H1 (cell line): ENCODE data around the gene MOV10L1. TPM values are rescaled to one million over a fixed set of nuclear protein-coding genes. Genes with fewer than 3 reads are reported as not detected.

ENCODE experiments used
- CTCF ChIA-PET: fragments of 300-600 bp; sonication (Branson Sonifier 250); formaldehyde crosslinking; loops from one replicate; lab custom pipeline; 2021; ENCODE audit not compliant: partially characterized antibody; lab: Charles Lee
- POLR2A ChIA-PET: fragments of 300-600 bp; sonication (Branson Sonifier 250); formaldehyde crosslinking; loops from one replicate; lab custom pipeline; 2021; ENCODE audit warnings: inconsistent platforms; ENCODE audit not compliant: partially characterized antibody; lab: Charles Lee
- DNase-seq, 2 experiments: peaks; one replicate each; pipeline versions ENCODE4 v3.0.0 to v3.0.0-alpha.2; 2010 to 2022; ENCODE audit warnings: low spot score in 2 of 2, low read depth in 1 of 2, mixed read lengths in 1 of 2
- FAIRE-seq: peaks from 2 replicates; lab custom pipeline; 2011; peaks lifted over from hg19 to GRCh38; lab: Jason Lieb, UNC
- H2AFZ ChIP-seq: 2 replicates; pipeline ENCODE4 v1.8.1; 2012; ENCODE audit warnings: low read length, inconsistent platforms
- H2AK5ac ChIP-seq: 2 replicates; pipeline ENCODE4 v1.6.1; 2013; ENCODE audit warnings: low read depth, low read length
- H2BK120ac ChIP-seq: replicated peaks from 2 replicates; pipeline ENCODE3; 2013; ENCODE audit warnings: low read depth, low read length, inconsistent platforms
- H2BK12ac ChIP-seq: 2 replicates; pipeline ENCODE4 v1.6.1; 2013; ENCODE audit warnings: low read depth, low read length
- H2BK15ac ChIP-seq: 2 replicates; pipeline ENCODE4 v1.6.1; 2013; ENCODE audit warnings: low read length
- H2BK20ac ChIP-seq: 2 replicates; pipeline ENCODE4 v1.6.1; 2013; ENCODE audit warnings: low read length
- H2BK5ac ChIP-seq: 2 replicates; pipeline ENCODE4 v1.6.1; 2013; ENCODE audit warnings: low read depth, low read length
- H3K14ac ChIP-seq: 2 replicates; pipeline ENCODE4 v1.6.1; 2013; ENCODE audit warnings: inconsistent platforms; ENCODE audit not compliant: insufficient read length
- H3K18ac ChIP-seq: 2 replicates; pipeline ENCODE4 v1.6.1; 2013; ENCODE audit warnings: low read length; ENCODE audit errors: extremely low read depth
- H3K23ac ChIP-seq: 2 replicates; pipeline ENCODE4 v1.6.1; 2013; ENCODE audit warnings: inconsistent platforms; ENCODE audit not compliant: insufficient read length
- H3K23me2 ChIP-seq: 2 replicates; pipeline ENCODE4 v1.6.1; 2013; ENCODE audit warnings: low read depth, low read length
- H3K27ac ChIP-seq: 2 replicates; pipeline ENCODE4 v1.6.1; 2011; ENCODE audit warnings: low read depth, low read length, inconsistent platforms
- H3K27me3 ChIP-seq, 4 experiments: replicated peaks in 1 of 4; 1 replicate in 1 of 4; 2 replicates in 3 of 4; pipeline versions ENCODE4 v1.6.1 to v1.8.1; 2011 to 2013; ENCODE audit warnings: low read length in 3 of 4, mild to moderate bottlenecking in 3 of 4, inconsistent platforms in 2 of 4, mixed read lengths in 2 of 4, moderate library complexity in 1 of 4; ENCODE audit not compliant: control insufficient read depth in 3 of 4, insufficient read depth in 3 of 4; ENCODE audit errors: extremely low read depth in 1 of 4
- H3K36me3 ChIP-seq, 4 experiments: 2 replicates each; pipeline versions ENCODE4 v1.6.1 to v1.8.1; 2011 to 2013; ENCODE audit warnings: mild to moderate bottlenecking in 4 of 4, low read length in 3 of 4, moderate library complexity in 2 of 4, control low read depth in 1 of 4, inconsistent platforms in 1 of 4; ENCODE audit not compliant: insufficient read depth in 4 of 4, control insufficient read depth in 2 of 4
- H3K4ac ChIP-seq: replicated peaks from 2 replicates; pipeline ENCODE3; 2013; ENCODE audit warnings: low read length, low read depth, mixed read lengths, inconsistent platforms; ENCODE audit not compliant: insufficient read length
- H3K4me1 ChIP-seq, 4 experiments: replicated peaks in 1 of 4; 1 replicate in 1 of 4; 2 replicates in 3 of 4; pipeline versions ENCODE4 v1.6.1 to v1.8.1; 2011 to 2013; ENCODE audit warnings: low read length in 3 of 4, inconsistent platforms in 2 of 4, mixed read lengths in 1 of 4; ENCODE audit not compliant: insufficient read depth in 4 of 4, control insufficient read depth in 3 of 4
- H3K4me2 ChIP-seq, 2 experiments: 2 replicates each; pipeline versions ENCODE4 v1.6.1 to v1.8.1; 2011 to 2013; ENCODE audit warnings: low read depth in 2 of 2, low read length in 2 of 2, control low read depth in 1 of 2, inconsistent platforms in 1 of 2, mild to moderate bottlenecking in 1 of 2; ENCODE audit not compliant: insufficient read depth in 1 of 2
- H3K4me3 ChIP-seq, 4 experiments: fragments of 200-600, 300-600 bp in 1 of 4; sonication (generic), shearing (Covaris generic), sonication (Bioruptor Twin) in 1 of 4; 2 replicates each; pipeline versions ENCODE4 v1.5.1 to v1.8.1; 2011 to 2016; ENCODE audit warnings: low read length in 4 of 4, low read depth in 3 of 4, control low read depth in 2 of 4, inconsistent platforms in 2 of 4, mild to moderate bottlenecking in 2 of 4, mixed read lengths in 1 of 4, moderate library complexity in 1 of 4; ENCODE audit not compliant: insufficient read depth in 2 of 4; ENCODE audit errors: extremely low read depth in 1 of 4
- H3K56ac ChIP-seq: replicated peaks from 2 replicates; pipeline ENCODE3; 2013; ENCODE audit warnings: low read depth, mild to moderate bottlenecking, mixed read lengths, low read length, inconsistent platforms; ENCODE audit not compliant: insufficient read length
- H3K79me1 ChIP-seq: 2 replicates; pipeline ENCODE4 v1.6.1; 2013; ENCODE audit warnings: low read depth, low read length, control low read depth
- H3K79me2 ChIP-seq, 2 experiments: 2 replicates each; pipeline versions ENCODE4 v1.6.1 to v1.8.1; 2012 to 2013; ENCODE audit warnings: low read length in 2 of 2, mild to moderate bottlenecking in 2 of 2, inconsistent platforms in 1 of 2; ENCODE audit not compliant: insufficient read depth in 2 of 2, control insufficient read depth in 1 of 2
- H3K9ac ChIP-seq, 4 experiments: replicated peaks in 1 of 4; 1 replicate in 1 of 4; 2 replicates in 3 of 4; pipeline versions ENCODE4 v1.6.1 to v1.8.1; 2011 to 2013; ENCODE audit warnings: low read depth in 3 of 4, low read length in 3 of 4, control low read depth in 2 of 4, mild to moderate bottlenecking in 2 of 4, moderate library complexity in 2 of 4, inconsistent platforms in 1 of 4; ENCODE audit errors: extremely low read depth in 1 of 4
- H3K9me3 ChIP-seq, 2 experiments: 2 replicates each; pipeline versions ENCODE4 v1.6.1 to v1.8.1; 2012 to 2013; ENCODE audit warnings: mild to moderate bottlenecking in 2 of 2, moderate library complexity in 2 of 2, control low read depth in 1 of 2, inconsistent platforms in 1 of 2, low read depth in 1 of 2, low read length in 1 of 2, mixed read lengths in 1 of 2; ENCODE audit not compliant: insufficient read depth in 2 of 2
- H4K20me1 ChIP-seq, 2 experiments: replicated peaks in 1 of 2; 2 replicates each; pipeline versions ENCODE3 to v1.8.1; 2011 to 2013; ENCODE audit warnings: inconsistent platforms in 2 of 2, low read length in 2 of 2, mild to moderate bottlenecking in 1 of 2; ENCODE audit not compliant: insufficient read depth in 2 of 2, control insufficient read depth in 1 of 2
- H4K5ac ChIP-seq: 2 replicates; pipeline ENCODE4 v1.6.1; 2013; ENCODE audit warnings: low read length, low read depth, mixed read lengths, inconsistent platforms; ENCODE audit not compliant: insufficient read length
- H4K8ac ChIP-seq: 2 replicates; pipeline ENCODE4 v1.8.0; 2013; ENCODE audit warnings: mild to moderate bottlenecking, moderate library complexity, low read length, inconsistent platforms; ENCODE audit not compliant: insufficient read depth; ENCODE audit errors: extremely low read depth
- H4K91ac ChIP-seq: replicated peaks from 2 replicates; pipeline ENCODE3; 2013; ENCODE audit warnings: low read length, mixed read lengths, inconsistent platforms; ENCODE audit not compliant: insufficient read length
- BRCA1 ChIP-seq: IDR thresholded peaks from 2 replicates; pipeline ENCODE4 v1.6.1; 2012; ENCODE audit warnings: low read depth, low read length, improper control_type of control experiment
- CBX8 ChIP-seq: fragments of 300-800, 300-1000 bp; sonication (generic); IDR thresholded peaks from 2 replicates; pipeline ENCODE4 v1.7.1; 2016; ENCODE audit warnings: low read depth, low read length, borderline replicate concordance
- CTBP2 ChIP-seq: IDR thresholded peaks from 2 replicates; pipeline ENCODE4 v1.7.0; 2011; ENCODE audit warnings: borderline replicate concordance, mild to moderate bottlenecking, moderate library complexity, mixed read lengths, low read length; ENCODE audit not compliant: insufficient read depth, insufficient read length
- NANOG ChIP-seq: IDR thresholded peaks from 2 replicates; pipeline ENCODE4 v1.6.1; 2011; ENCODE audit warnings: low read length, low read depth, mild to moderate bottlenecking, inconsistent platforms; ENCODE audit not compliant: insufficient read depth, poor library complexity, severe bottlenecking
- PHF8 ChIP-seq: fragments of 200-600 bp; sonication (generic); conservative IDR thresholded peaks from 2 replicates; pipeline ENCODE4 v1.7.1; 2012; ENCODE audit warnings: low read depth, mild to moderate bottlenecking, inconsistent platforms, low read length, moderate library complexity
- RNF2 ChIP-seq: fragments of 200-900, 300-1000 bp; sonication (generic); IDR thresholded peaks from 2 replicates; pipeline ENCODE4 v1.7.1; 2016; ENCODE audit warnings: borderline replicate concordance, low read depth, mild to moderate bottlenecking, antibody characterized with exemption, low read length; ENCODE audit not compliant: poor library complexity, severe bottlenecking; ENCODE audit errors: missing control alignments
- SAP30 ChIP-seq: fragments of 300-600 bp; sonication (generic); IDR thresholded peaks from 2 replicates; pipeline ENCODE4 v1.7.1; 2012; ENCODE audit warnings: low read length, moderate library complexity, mild to moderate bottlenecking, inconsistent platforms; ENCODE audit not compliant: insufficient read depth, insufficient replicate concordance
- SIN3A ChIP-seq, 2 experiments: IDR thresholded peaks in 1 of 2; conservative IDR thresholded peaks in 1 of 2; 2 replicates each; pipeline ENCODE4 v1.6.1; 2011 to 2012; ENCODE audit warnings: low read length in 2 of 2, improper control_type of control experiment in 1 of 2, low read depth in 1 of 2, mild to moderate bottlenecking in 1 of 2
- SP1 ChIP-seq: IDR thresholded peaks from 2 replicates; pipeline ENCODE4 v1.6.1; 2011; ENCODE audit warnings: low read depth, low read length
- SP2 ChIP-seq: IDR thresholded peaks from 2 replicates; pipeline ENCODE4 v1.6.1; 2012; ENCODE audit warnings: mild to moderate bottlenecking, low read length, inconsistent platforms
- SP4 ChIP-seq: IDR thresholded peaks from 2 replicates; pipeline ENCODE4 v1.6.1; 2012; ENCODE audit warnings: low read length, inconsistent platforms
- SUZ12 ChIP-seq: fragments of 200-600 bp; sonication (generic); IDR thresholded peaks from 2 replicates; pipeline ENCODE4 v1.6.1; 2012; ENCODE audit warnings: mild to moderate bottlenecking, inconsistent platforms, low read length, moderate library complexity, mixed read lengths
- WGBS, 2 experiments: shearing (Covaris generic) in 1 of 2; methylation state at CpG; one replicate each; pipeline versions ENCODE4 v1.1.6 to v1.1.7; 2013 to 2015; ENCODE audit warnings: low lambda C conversion rate in 2 of 2, mixed read lengths in 2 of 2, inconsistent platforms in 1 of 2, low coverage in 1 of 2, missing lambda C conversion rate in 1 of 2; ENCODE audit not compliant: insufficient replicate concordance in 2 of 2, insufficient coverage in 1 of 2, insufficient read length in 1 of 2; ENCODE audit errors: extremely low coverage in 1 of 2, missing lambda C conversion rate in 1 of 2; 5-methylcytosine and 5-hydroxymethylcytosine counted together
- polyA plus RNA-seq, 7 experiments: library from polyadenylated mRNA; depleted of rRNA in 3 of 7; stranded (reverse) in 5 of 7; unstranded in 2 of 7; fragments of >200 nt in 5 of 7; fragments of 200-250 nt in 2 of 7; gene quantifications; 1 replicate in 5 of 7; 2 replicates in 1 of 7; 4 replicates in 1 of 7; pipeline versions ENCODE4 v1.2.1 to v1.2.3, GENCODE V29; 2011 to 2013; ENCODE audit warnings: missing spikeins in 2 of 7, mixed read lengths in 2 of 7
- total RNA-seq: library from RNA; stranded (reverse); fragmentation: NEBNext Ultra II Directional; extraction: Animal tissue kit (Norgen Biotek cat#: 25700); gene quantifications from 2 replicates; pipeline ENCODE4 v1.2.1, GENCODE V29; 2021

MOV10L1 gene
- total and polyA plus RNA-seq, 2 of the 8 experiments (the other 6 are each of a cell fraction or from before 2014, with no cell fraction given): 0.32 TPM; not detected in 1

DNA sequence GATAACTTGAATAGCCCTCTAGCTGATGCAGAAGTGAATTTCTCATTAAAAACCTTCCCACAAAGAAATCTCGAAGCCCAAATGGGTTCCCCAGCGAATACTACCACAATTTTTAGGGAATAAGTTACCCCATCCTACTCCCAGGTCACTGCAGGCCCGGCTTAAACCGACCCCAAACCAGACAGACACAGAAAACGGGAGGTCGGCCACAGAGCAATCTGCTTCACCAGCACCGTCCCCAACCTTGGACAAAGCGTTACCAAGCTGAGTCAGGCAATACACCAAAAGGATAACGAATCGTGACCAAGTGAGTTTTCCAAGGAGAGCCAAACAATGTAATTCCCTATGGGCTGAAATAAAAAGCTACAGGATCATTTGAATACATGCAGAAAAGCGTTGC lies 575 bp upstream of the MOV10L1 start:
- CTCF ChIA-PET: interaction anchor here (0.9 to 1.0 kb wide), 2 partner anchors 28 to 60 kb away, joined by 3 read pairs; no protein-coding TSS in a partner anchor
- no peak overlapping the region for H3K27ac ChIP-seq
- H3K79me2 ChIP-seq: no peaks in the 10 kb centered on the region
- H2BK120ac ChIP-seq: no peak overlapping the region
- H3K23ac ChIP-seq: no peak overlapping the region
- no peak overlapping the region for H3K18ac ChIP-seq
- no peak overlapping the region for H3K4me3 ChIP-seq
- FAIRE-seq: no peak
- H3K56ac ChIP-seq: no peak overlapping the region
- POLR2A ChIA-PET: no interaction called here
- no peaks in the 10 kb centered on the region for H3K23me2 ChIP-seq
- no peak overlapping the region for H2AK5ac ChIP-seq
- H3K36me3 ChIP-seq: no peaks in the 10 kb centered on the region
- peaks cover 0 to 7% of the 10 kb centered on the region in 2 experiments; a peak in 1 of 4 replicates for H3K9me3 ChIP-seq
- no peak overlapping the region for H3K4ac ChIP-seq
- no peak overlapping the region for H4K8ac ChIP-seq
- no peak for DNase-seq
- no peak overlapping the region for H4K5ac ChIP-seq
- WGBS, 2 experiments: 95% methylated on average over 11 of the region's 11 CpGs; no CpG with 5 or more reads in 1 of the 2 experiments
- no peak overlapping the region for H2BK12ac ChIP-seq
- H3K79me1 ChIP-seq: no peaks in the 10 kb centered on the region
- peaks cover 0 to 2% of the 10 kb centered on the region in 2 experiments for H4K20me1 ChIP-seq
- H3K14ac ChIP-seq: no peak overlapping the region
- no peak overlapping the region for H2BK20ac ChIP-seq
- no peak overlapping the region for H2AFZ ChIP-seq
- H3K4me2 ChIP-seq: no peak overlapping the region
- no peak overlapping the region for H4K91ac ChIP-seq
- H3K9ac ChIP-seq: no peak overlapping the region
- H3K4me1 ChIP-seq: peaks cover 0 to 7% (median 5%) of the 10 kb centered on the region in 4 experiments; a peak in 5 of 7 replicates
- H2BK5ac ChIP-seq: no peak overlapping the region
- no peaks in the 10 kb centered on the region; a peak in 2 of 7 replicates for H3K27me3 ChIP-seq
- H2BK15ac ChIP-seq: no peak overlapping the region
- TF ChIP-seq SAP30 (no peak), CTBP2 (no peak), PHF8 (no peak), SIN3A (conservative IDR thresholded peaks at IDR 0.05 in 1 of 2, IDR thresholded peaks at IDR 0.05 in 1 of 2; ENCODE audit: low read depth in 1 of 2, low read length in 2 of 2) (no peak), RNF2 (no peak), NANOG (no peak), SP2 (no peak), SP4 (no peak), BRCA1 (no peak), CBX8 (no peak), SP1 (no peak), SUZ12 (no peak)
